WTC11 (cell line): ENCODE results near the gene JADE1. TPM values are rescaled to one million over a fixed set of nuclear protein-coding genes. Genes with fewer than 3 reads are reported as not detected.

Experiments
- ATAC-seq: fragments of 200-7000 bp; cut with Tn5 transposase; 2 replicates; pipeline ENCODE4 v1.10.0; 2021; ENCODE audit warnings: mild to moderate bottlenecking, moderate library complexity
- CTCF ChIA-PET: fragments of 300-600 bp; sonication (Branson Sonifier 250); formaldehyde crosslinking; loops from one replicate; lab custom pipeline; 2021; ENCODE audit warnings: antibody characterized with exemption; lab: Charles Lee
- POLR2A ChIA-PET: fragments of 350-600 bp; sonication (Branson Sonifier 250); formaldehyde crosslinking; loops from one replicate; lab custom pipeline; 2021; ENCODE audit warnings: antibody characterized with exemption; lab: Charles Lee
- DNase-seq: peaks from one replicate; pipeline ENCODE4 v3.0.0; 2021; ENCODE audit warnings: low spot score
- H3K27ac Mint-ChIP-seq: 2 replicates; pipeline ENCODE4 v1.8.0; 2021; ENCODE audit warnings: mixed read lengths
- H3K27me3 Mint-ChIP-seq: 2 replicates; pipeline ENCODE4 v1.8.0; 2021; ENCODE audit warnings: low read depth, mild to moderate bottlenecking, moderate library complexity, mixed read lengths
- H3K36me3 Mint-ChIP-seq: 2 replicates; pipeline ENCODE4 v1.8.0; 2021; ENCODE audit warnings: mixed read lengths
- H3K4me1 Mint-ChIP-seq: 2 replicates; pipeline ENCODE4 v1.8.0; 2022; ENCODE audit warnings: mixed read lengths
- H3K4me3 Mint-ChIP-seq: 2 replicates; pipeline ENCODE4 v1.8.0; 2021; ENCODE audit warnings: mild to moderate bottlenecking, moderate library complexity, mixed read lengths
- H3K9me3 Mint-ChIP-seq: 2 replicates; pipeline ENCODE4 v1.8.0; 2021; ENCODE audit warnings: mixed read lengths
- CBFB ChIP-seq: sonication (generic); formaldehyde crosslinking; IDR thresholded peaks from 2 replicates; pipeline ENCODE4 v1.8.1; 2022; ENCODE audit warnings: mild to moderate bottlenecking, low read depth, missing genetic modification reagents
- CREM ChIP-seq: sonication (generic); formaldehyde crosslinking; IDR thresholded peaks from 2 replicates; pipeline ENCODE4 v1.8.1; 2022; ENCODE audit warnings: mild to moderate bottlenecking, missing genetic modification reagents, moderate library complexity
- ESRRA ChIP-seq: sonication (generic); formaldehyde crosslinking; IDR thresholded peaks from 2 replicates; pipeline ENCODE4 v1.8.1; 2022; ENCODE audit warnings: mild to moderate bottlenecking, missing genetic modification reagents, borderline replicate concordance
- FOXK1 ChIP-seq: sonication (generic); formaldehyde crosslinking; IDR thresholded peaks from 2 replicates; pipeline ENCODE4 v1.8.0; 2022; ENCODE audit warnings: mild to moderate bottlenecking, moderate library complexity, missing genetic modification reagents
- HMGA2 ChIP-seq: fragments of 250-450 bp; sonication (Bioruptor Pico); IDR thresholded peaks from 2 replicates; pipeline ENCODE4 v1.4.0; 2021; ENCODE audit warnings: mild to moderate bottlenecking, moderate library complexity
- NFYB ChIP-seq: sonication (generic); formaldehyde crosslinking; conservative IDR thresholded peaks from 2 replicates; pipeline ENCODE4 v1.8.0; 2022; ENCODE audit warnings: low read depth, missing genetic modification reagents
- PRRX2 ChIP-seq: fragments of 250-450 bp; sonication (Bioruptor Pico); IDR thresholded peaks from 2 replicates; pipeline ENCODE4 v1.8.0; 2021; ENCODE audit warnings: mild to moderate bottlenecking
- TEAD1 ChIP-seq: sonication (generic); formaldehyde crosslinking; IDR thresholded peaks from 2 replicates; pipeline ENCODE4 v1.8.0; 2022; ENCODE audit warnings: mild to moderate bottlenecking, missing genetic modification reagents
- ZNF138 ChIP-seq: sonication (generic); formaldehyde crosslinking; conservative IDR thresholded peaks from 2 replicates; pipeline ENCODE4 v1.8.1; 2022; ENCODE audit warnings: mild to moderate bottlenecking, moderate library complexity, missing genetic modification reagents
- ZNF263 ChIP-seq: sonication (generic); formaldehyde crosslinking; IDR thresholded peaks from 2 replicates; pipeline ENCODE4 v1.8.1; 2022; ENCODE audit warnings: low read depth, mild to moderate bottlenecking, moderate library complexity, missing genetic modification reagents
- total RNA-seq: library from RNA; stranded (reverse); gene quantifications from 3 replicates; pipeline ENCODE4 v1.2.3, GENCODE V29; 2021
- TF ChIP-seq, protein P1 (sequence below): sonication (generic); formaldehyde crosslinking; IDR thresholded peaks from 2 replicates; pipeline ENCODE4 v1.8.0; 2022; ENCODE audit warnings: missing genetic modification reagents
- TF ChIP-seq, protein P2 (sequence below): sonication (generic); formaldehyde crosslinking; IDR thresholded peaks from 2 replicates; pipeline ENCODE4 v1.8.1; 2022; ENCODE audit warnings: low read depth, mild to moderate bottlenecking, moderate library complexity, missing genetic modification reagents, borderline replicate concordance
- TF ChIP-seq, protein P3 (sequence below): sonication (generic); formaldehyde crosslinking; IDR thresholded peaks from 2 replicates; pipeline ENCODE4 v1.8.0; 2022; ENCODE audit warnings: mild to moderate bottlenecking, missing genetic modification reagents
- TF ChIP-seq, protein P4 (sequence below): fragments of 250-450 bp; sonication (Bioruptor Pico); IDR thresholded peaks from 2 replicates; pipeline ENCODE4 v1.8.0; 2021; ENCODE audit warnings: mild to moderate bottlenecking

The JADE1 gene
- total RNA-seq, 1 experiment from 2014 or later, result 132 TPM

DNA sequence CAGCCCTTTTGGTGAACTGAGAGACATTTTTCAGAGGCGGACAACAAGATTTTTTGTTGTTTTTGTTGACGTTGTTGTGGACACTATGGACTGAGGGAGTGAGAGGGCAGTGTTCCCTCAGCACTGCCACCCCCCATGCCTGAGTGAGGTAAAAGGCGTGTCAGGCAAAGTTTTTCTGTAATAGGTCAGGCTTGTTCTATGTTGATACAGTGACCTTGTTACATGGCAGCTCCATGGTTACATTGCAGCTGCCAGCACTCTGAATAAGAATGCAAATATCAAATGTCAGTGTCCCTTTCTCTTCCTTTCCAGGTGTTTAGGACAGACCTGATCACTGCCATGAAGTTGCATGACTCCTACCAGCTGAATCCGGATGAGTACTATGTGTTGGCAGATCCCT lies 36.6 kb downstream of the JADE1 start (continued):
- TF ChIP-seq HMGA2 (CRISPR knock-in tag) (no peak), ZNF138 (CRISPR knock-in tag) (no peak)
- TF ChIP-seq, protein P1, sequence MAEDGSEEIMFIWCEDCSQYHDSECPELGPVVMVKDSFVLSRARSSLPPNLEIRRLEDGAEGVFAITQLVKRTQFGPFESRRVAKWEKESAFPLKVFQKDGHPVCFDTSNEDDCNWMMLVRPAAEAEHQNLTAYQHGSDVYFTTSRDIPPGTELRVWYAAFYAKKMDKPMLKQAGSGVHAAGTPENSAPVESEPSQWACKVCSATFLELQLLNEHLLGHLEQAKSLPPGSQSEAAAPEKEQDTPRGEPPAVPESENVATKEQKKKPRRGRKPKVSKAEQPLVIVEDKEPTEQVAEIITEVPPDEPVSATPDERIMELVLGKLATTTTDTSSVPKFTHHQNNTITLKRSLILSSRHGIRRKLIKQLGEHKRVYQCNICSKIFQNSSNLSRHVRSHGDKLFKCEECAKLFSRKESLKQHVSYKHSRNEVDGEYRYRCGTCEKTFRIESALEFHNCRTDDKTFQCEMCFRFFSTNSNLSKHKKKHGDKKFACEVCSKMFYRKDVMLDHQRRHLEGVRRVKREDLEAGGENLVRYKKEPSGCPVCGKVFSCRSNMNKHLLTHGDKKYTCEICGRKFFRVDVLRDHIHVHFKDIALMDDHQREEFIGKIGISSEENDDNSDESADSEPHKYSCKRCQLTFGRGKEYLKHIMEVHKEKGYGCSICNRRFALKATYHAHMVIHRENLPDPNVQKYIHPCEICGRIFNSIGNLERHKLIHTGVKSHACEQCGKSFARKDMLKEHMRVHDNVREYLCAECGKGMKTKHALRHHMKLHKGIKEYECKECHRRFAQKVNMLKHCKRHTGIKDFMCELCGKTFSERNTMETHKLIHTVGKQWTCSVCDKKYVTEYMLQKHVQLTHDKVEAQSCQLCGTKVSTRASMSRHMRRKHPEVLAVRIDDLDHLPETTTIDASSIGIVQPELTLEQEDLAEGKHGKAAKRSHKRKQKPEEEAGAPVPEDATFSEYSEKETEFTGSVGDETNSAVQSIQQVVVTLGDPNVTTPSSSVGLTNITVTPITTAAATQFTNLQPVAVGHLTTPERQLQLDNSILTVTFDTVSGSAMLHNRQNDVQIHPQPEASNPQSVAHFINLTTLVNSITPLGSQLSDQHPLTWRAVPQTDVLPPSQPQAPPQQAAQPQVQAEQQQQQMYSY, result no peak
- TF ChIP-seq, all 79 proteins: peak for 0

DNA sequence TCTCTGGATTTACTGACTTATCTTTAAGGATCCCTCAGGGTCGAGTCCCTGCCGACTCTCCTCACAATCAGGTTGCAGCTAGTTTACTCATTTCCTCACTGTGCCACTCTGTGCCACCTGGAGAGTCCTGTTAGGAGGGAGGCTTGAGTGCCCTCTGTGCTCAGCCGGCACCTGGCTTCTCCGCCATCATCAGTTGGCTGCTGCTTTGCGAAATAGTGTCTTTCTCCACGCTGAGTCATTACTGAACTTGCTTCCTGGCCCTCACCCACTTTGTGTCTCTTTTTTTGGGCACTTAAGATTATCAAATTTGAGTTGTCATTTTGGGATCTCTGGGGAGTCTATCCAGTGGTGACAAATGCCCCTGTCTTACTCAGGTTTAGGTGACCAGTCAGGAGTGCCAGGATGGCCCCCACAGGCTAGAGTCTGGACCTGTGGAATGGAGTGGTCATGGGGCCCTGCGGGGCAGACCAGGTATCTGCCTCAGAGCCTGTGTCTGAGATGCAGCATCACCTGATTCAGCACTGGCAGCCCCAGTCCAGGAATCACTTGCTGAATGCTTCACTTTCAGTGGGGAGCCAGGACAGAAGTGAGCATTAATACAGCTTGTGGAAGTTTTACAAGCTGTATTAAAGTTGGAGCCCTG lies 37.7 kb downstream of the JADE1 start:
- CTCF ChIA-PET, result no interaction called here
- ATAC-seq, result no peak

DNA sequence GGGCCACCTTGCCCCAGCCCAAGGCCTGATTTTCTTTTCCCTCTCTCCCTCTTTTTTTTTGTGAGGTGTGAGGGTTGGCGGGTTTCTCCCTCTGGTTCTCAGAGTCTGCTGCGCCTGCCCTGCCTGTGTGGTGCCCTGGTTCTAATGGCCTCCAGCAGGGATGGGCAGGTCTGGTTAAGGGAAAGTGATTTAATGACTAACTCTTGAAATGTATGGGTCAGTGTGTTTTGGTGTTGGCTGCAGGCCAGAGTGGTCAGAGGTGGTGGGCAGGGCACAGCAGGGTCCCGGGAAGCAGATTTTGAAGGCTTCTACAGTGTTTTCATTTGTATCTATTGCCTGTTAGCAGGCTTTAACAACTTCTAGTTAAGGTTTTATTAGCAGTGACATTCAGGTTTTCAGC lies 39.0 kb downstream of the JADE1 start:
- no peak for ATAC-seq
- CTCF ChIA-PET, result no interaction called here
- H3K4me1 Mint-ChIP-seq, result peaks cover 15% of the 10 kb centered on the region
- H3K27ac Mint-ChIP-seq, result peak overlapping the region; percentile 91
- DNase-seq, result no peak
- no peaks in the 10 kb centered on the region for H3K27me3 Mint-ChIP-seq
- peaks cover 97% of the 10 kb centered on the region for H3K36me3 Mint-ChIP-seq
- H3K9me3 Mint-ChIP-seq, result no peaks in the 10 kb centered on the region
- TF ChIP-seq PRRX2 (CRISPR knock-in tag) (no peak), ESRRA (CRISPR knock-in tag) (no peak), ZNF263 (no peak), CBFB (CRISPR knock-in tag) (no peak), CREM (CRISPR knock-in tag) (no peak), FOXK1 (CRISPR knock-in tag) (no peak), TEAD1 (CRISPR knock-in tag) (no peak)
- TF ChIP-seq, protein P2, sequence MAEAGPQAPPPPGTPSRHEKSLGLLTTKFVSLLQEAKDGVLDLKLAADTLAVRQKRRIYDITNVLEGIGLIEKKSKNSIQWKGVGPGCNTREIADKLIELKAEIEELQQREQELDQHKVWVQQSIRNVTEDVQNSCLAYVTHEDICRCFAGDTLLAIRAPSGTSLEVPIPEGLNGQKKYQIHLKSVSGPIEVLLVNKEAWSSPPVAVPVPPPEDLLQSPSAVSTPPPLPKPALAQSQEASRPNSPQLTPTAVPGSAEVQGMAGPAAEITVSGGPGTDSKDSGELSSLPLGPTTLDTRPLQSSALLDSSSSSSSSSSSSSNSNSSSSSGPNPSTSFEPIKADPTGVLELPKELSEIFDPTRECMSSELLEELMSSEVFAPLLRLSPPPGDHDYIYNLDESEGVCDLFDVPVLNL (CRISPR knock-in tag), result no peak
- TF ChIP-seq, protein P3, sequence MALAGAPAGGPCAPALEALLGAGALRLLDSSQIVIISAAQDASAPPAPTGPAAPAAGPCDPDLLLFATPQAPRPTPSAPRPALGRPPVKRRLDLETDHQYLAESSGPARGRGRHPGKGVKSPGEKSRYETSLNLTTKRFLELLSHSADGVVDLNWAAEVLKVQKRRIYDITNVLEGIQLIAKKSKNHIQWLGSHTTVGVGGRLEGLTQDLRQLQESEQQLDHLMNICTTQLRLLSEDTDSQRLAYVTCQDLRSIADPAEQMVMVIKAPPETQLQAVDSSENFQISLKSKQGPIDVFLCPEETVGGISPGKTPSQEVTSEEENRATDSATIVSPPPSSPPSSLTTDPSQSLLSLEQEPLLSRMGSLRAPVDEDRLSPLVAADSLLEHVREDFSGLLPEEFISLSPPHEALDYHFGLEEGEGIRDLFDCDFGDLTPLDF (CRISPR knock-in tag), result no peak
- H3K4me3 Mint-ChIP-seq, result no peak overlapping the region
- POLR2A ChIA-PET, result no interaction called here

More for the DNA sequence above, 37.7 kb downstream of the JADE1 start:
- H3K9me3 Mint-ChIP-seq, result no peaks in the 10 kb centered on the region
- no peak overlapping the region for H3K4me3 Mint-ChIP-seq
- no peak for TF ChIP-seq NFYB (CRISPR knock-in tag)
- TF ChIP-seq, protein P4, sequence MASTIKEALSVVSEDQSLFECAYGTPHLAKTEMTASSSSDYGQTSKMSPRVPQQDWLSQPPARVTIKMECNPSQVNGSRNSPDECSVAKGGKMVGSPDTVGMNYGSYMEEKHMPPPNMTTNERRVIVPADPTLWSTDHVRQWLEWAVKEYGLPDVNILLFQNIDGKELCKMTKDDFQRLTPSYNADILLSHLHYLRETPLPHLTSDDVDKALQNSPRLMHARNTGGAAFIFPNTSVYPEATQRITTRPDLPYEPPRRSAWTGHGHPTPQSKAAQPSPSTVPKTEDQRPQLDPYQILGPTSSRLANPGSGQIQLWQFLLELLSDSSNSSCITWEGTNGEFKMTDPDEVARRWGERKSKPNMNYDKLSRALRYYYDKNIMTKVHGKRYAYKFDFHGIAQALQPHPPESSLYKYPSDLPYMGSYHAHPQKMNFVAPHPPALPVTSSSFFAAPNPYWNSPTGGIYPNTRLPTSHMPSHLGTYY (CRISPR knock-in tag), result no peak
- H3K36me3 Mint-ChIP-seq, result peaks cover 95% of the 10 kb centered on the region
- DNase-seq, result no peak
- no peaks in the 10 kb centered on the region for H3K27me3 Mint-ChIP-seq
- peak overlapping the region; percentile 91 for H3K27ac Mint-ChIP-seq
- H3K4me1 Mint-ChIP-seq, result peaks cover 26% of the 10 kb centered on the region
- POLR2A ChIA-PET, result no interaction called here
